HFF-Myc (cell line): ENCODE data around the gene DNAAF3.
"Not testable (repeated sequence)": the region's sequence is repeated elsewhere in the genome, so short reads cannot be mapped to it uniquely, and the experiment has no call there.

Experiments
- DNase-seq: peaks from one replicate; pipeline ENCODE4 v3.0.0-alpha.2; 2011; ENCODE audit warnings: low read depth; ENCODE audit errors: extremely low read depth
- H3K4me3 ChIP-seq: replicated peaks from 2 replicates; pipeline ENCODE4 v1.5.1; 2011; ENCODE audit warnings: low read depth, mild to moderate bottlenecking, control low read depth, low read length
- CTCF ChIP-seq: IDR thresholded peaks from 2 replicates; pipeline ENCODE4 v1.5.1; 2012; ENCODE audit warnings: mild to moderate bottlenecking, low read depth, low read length, control low read depth; ENCODE audit errors: missing control alignments

DNAAF3 gene

GRCh38 chr19:55158848-55159749 lies 7.3 kb downstream of the DNAAF3 start:
- DNase-seq, result no peak
- H3K4me3 ChIP-seq, result no peak overlapping the region
- no peak for TF ChIP-seq CTCF

GRCh38 chr19:55158423-55158822 lies 8.0 kb downstream of the DNAAF3 start:
- H3K4me3 ChIP-seq, result no peak overlapping the region
- DNase-seq, result no peak
- TF ChIP-seq CTCF, result no peak

- no peak for DNase-seq
- no peak for TF ChIP-seq CTCF
- H3K4me3 ChIP-seq, result no peak within 1 kb of the TSS
These were observed 9.1 kb downstream of the DNAAF3 start, which contains the start of gene TNNI3 for GRCh38 chr19:55157064-55157908. TSS of gene TNNI3 (minus strand) at chr19:55157732. CDS start at chr19:55157589, 143 bp downstream.

GRCh38 chr19:55156202-55157063 lies 10.0 kb downstream of the DNAAF3 start:
- no peak for TF ChIP-seq CTCF
- no peak for DNase-seq
- H3K4me3 ChIP-seq, result no peak overlapping the region

- H3K4me3 ChIP-seq, DNase-seq: not testable (repeated sequence)
These were observed 10.6 kb downstream of the DNAAF3 start for GRCh38 chr19:55155784-55156183.

GRCh38 chr19:55153652-55154264 lies 12.7 kb downstream of the DNAAF3 start:
- TF ChIP-seq CTCF, result no peak
- H3K4me3 ChIP-seq, result no peak overlapping the region
- no peak for DNase-seq
